Effector memory CD4-positive, alpha-beta T cell (primary cell): ENCODE results near the gene ADH5.
"Not testable (repeated sequence)": the region's sequence is repeated elsewhere in the genome, so short reads cannot be mapped to it uniquely, and the experiment has no call there.

ENCODE experiments used
- DNase-seq, 3 donors: peaks; one replicate each; pipeline ENCODE4 v3.0.0-alpha.2; 2020
- H3K27ac ChIP-seq: 2 replicates; pipeline ENCODE4 v1.7.0; 2013; ENCODE audit warnings: mild to moderate bottlenecking, low read length, moderate library complexity; ENCODE audit not compliant: insufficient read depth, poor library complexity, severe bottlenecking
- H3K27me3 ChIP-seq: replicated peaks from 2 replicates; pipeline ENCODE4 v1.7.0; 2013; ENCODE audit warnings: mild to moderate bottlenecking, low read length; ENCODE audit not compliant: insufficient read depth, control insufficient read depth, poor library complexity, severe bottlenecking
- H3K36me3 ChIP-seq: 2 replicates; pipeline ENCODE4 v1.7.0; 2013; ENCODE audit warnings: mild to moderate bottlenecking, low read length, moderate library complexity; ENCODE audit not compliant: control insufficient read depth, insufficient read depth
- H3K4me1 ChIP-seq: 2 replicates; pipeline ENCODE4 v1.7.0; 2013; ENCODE audit warnings: low read length, mild to moderate bottlenecking; ENCODE audit not compliant: control insufficient read depth, insufficient read depth, poor library complexity, severe bottlenecking
- H3K4me3 ChIP-seq: 2 replicates; pipeline ENCODE4 v1.7.0; 2013; ENCODE audit warnings: low read length, low read depth, mild to moderate bottlenecking; ENCODE audit not compliant: insufficient read depth, poor library complexity, severe bottlenecking
- H3K9me3 ChIP-seq: 2 replicates; pipeline ENCODE4 v1.7.0; 2013; ENCODE audit warnings: mild to moderate bottlenecking, low read length, moderate library complexity; ENCODE audit not compliant: control insufficient read depth

Gene ADH5

DNA sequence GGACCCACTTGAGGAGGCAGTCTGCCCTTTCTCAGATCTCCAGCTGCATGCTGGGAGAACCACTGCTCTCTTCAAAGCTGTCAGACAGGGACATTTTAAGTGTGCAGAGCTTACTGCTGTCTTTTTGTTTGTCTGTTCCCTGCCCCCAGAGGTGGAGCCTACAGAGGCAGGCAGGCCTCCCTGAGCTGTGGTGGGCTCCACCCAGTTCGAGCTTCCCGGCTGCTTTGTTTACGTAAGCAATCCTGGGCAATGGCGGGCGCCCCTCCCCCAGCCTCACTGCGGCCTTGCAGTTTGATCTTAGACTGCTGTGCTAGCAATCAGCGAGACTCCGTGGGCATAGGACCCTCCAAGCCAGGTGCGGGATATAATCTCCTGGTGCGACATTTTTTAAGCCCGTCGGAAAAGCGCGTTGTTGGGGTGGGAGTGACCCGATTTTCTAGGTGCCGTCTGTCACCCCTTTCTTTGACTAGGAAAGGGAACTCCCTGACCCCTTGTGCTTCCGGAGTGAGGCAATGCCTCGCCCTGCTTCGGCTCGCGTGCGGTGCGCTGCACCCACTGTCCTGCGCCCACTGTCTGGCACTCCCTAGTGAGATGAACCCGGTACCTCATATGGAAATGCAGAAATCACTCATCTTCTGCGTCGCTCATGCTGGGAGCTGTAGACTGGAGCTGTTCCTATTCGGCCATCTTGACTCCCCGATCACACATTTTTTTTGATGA, 28.7 kb upstream of the ADH5 start:
- not testable (repeated sequence) for H3K27me3 ChIP-seq, H3K36me3 ChIP-seq, H3K4me1 ChIP-seq, H3K4me3 ChIP-seq, H3K27ac ChIP-seq, DNase-seq, H3K9me3 ChIP-seq

DNA sequence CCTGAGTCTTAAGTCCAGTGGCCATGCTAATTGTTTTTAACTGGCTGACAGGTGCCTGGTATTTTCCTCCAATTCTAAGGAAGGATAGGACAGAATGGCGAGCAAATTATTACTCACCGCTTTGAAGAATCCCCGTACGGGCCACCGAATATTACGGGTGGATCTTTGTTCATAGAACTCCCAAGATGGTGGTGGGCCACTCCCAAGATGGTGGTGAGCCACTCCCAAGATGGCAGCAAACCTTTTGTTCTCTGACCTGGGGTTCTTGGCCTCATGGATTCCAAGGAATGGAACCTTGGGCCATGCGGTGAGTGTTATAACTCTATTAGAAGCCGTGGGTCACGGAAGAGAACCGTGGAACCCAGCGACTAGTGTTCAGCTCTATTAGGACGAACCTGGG, 20.7 kb upstream of the ADH5 start:
- DNase-seq, H3K4me3 ChIP-seq, H3K9me3 ChIP-seq, H3K27ac ChIP-seq, H3K36me3 ChIP-seq, H3K27me3 ChIP-seq, H3K4me1 ChIP-seq: not testable (repeated sequence)

- Histone ChIP-seq H3K27ac (no peak overlapping the region), H3K4me3 (no peak overlapping the region), H3K4me1 (no peaks in the 10 kb centered on the region), H3K9me3 (no peaks in the 10 kb centered on the region), H3K36me3 (no peaks in the 10 kb centered on the region), H3K27me3 (no peaks in the 10 kb centered on the region)
- no peak for DNase-seq
Measured at GRCh38 chr4:99104153-99104552, 15.6 kb upstream of the ADH5 start.

DNA sequence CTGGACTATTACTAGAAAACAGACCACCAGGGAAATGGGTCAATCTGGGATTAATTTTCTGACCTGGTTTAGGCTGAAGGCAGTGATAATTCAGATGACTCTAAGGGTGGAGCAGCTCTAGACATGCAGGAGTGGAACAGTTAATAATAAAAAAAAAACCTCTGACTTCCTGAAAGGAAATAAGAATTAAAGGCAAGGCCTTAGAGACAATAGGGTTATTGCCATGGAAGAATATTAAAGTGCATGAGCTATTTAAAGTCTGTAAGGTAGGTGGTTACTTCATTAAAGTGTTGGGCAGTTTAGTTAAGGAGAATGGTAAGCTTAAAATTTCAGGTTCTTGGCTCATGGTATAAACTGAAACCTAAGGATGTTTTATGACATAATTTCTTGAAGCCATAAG, 14.6 kb upstream of the ADH5 start:
- Histone ChIP-seq H3K36me3 (no peaks in the 10 kb centered on the region), H3K9me3 (no peaks in the 10 kb centered on the region), H3K27me3 (no peaks in the 10 kb centered on the region), H3K4me3 (no peak overlapping the region), H3K27ac (no peak overlapping the region), H3K4me1 (no peaks in the 10 kb centered on the region)
- no peak for DNase-seq

DNA sequence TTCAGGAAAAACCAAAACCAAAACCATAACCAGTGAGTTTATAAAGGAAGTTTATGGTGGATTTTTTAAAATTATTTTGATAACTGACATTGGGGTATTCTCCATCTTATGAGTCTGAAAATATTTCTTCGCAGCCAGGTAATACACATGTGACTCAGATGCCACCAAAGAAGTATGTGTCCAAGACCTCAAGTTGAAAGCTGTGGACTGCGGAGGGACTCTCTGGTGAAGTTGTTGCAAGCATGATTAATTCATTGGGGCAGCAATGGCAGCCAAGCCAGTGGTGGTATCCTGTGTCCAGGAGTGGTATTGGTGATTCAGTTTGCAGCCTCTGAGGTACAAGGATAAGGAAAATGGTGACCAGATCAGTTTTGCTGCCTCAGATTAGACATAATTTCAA, 14.0 kb upstream of the ADH5 start:
- H3K27me3 ChIP-seq = no peaks in the 10 kb centered on the region
- no peaks in the 10 kb centered on the region for H3K9me3 ChIP-seq
- H3K4me3 ChIP-seq = no peak overlapping the region
- H3K4me1 ChIP-seq = no peaks in the 10 kb centered on the region
- H3K27ac ChIP-seq = no peak overlapping the region
- no peak for DNase-seq
- no peaks in the 10 kb centered on the region for H3K36me3 ChIP-seq

GRCh38 chr4:99100876-99101275, 12.3 kb upstream of the ADH5 start:
- H3K4me3 ChIP-seq = no peak overlapping the region
- no peaks in the 10 kb centered on the region for H3K27me3 ChIP-seq
- H3K4me1 ChIP-seq = no peaks in the 10 kb centered on the region
- no peak for DNase-seq
- H3K27ac ChIP-seq = no peak overlapping the region
- H3K9me3 ChIP-seq = no peaks in the 10 kb centered on the region
- no peaks in the 10 kb centered on the region for H3K36me3 ChIP-seq

GRCh38 chr4:99099814-99100213, 11.2 kb upstream of the ADH5 start:
- H3K36me3 ChIP-seq, H3K27me3 ChIP-seq, H3K27ac ChIP-seq, H3K9me3 ChIP-seq, H3K4me1 ChIP-seq, H3K4me3 ChIP-seq, DNase-seq: not testable (repeated sequence)

DNA sequence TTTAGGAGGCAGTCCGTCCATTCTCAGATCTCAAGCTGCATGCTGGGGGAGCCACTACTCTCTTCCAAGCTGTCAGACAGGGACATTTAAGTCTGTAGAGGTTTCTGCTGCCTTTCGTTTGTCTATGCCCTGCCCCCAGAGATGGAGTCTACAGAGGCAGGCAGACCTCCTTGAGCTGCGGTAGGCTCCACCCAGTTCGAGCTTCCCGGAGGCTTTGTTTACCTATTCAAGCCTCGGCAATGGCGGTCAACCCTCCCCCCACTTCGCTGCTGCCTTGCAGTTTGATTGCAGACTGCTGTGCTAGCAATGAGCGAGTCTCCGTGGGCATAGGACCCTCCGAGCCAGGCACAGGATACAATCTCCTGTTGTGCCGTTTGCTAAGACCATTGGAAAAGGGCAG, 10.7 kb upstream of the ADH5 start:
- Histone ChIP-seq H3K4me3 (no peak overlapping the region), H3K9me3 (no peaks in the 10 kb centered on the region), H3K4me1 (no peaks in the 10 kb centered on the region), H3K27me3 (no peaks in the 10 kb centered on the region), H3K36me3 (no peaks in the 10 kb centered on the region), H3K27ac (no peak overlapping the region)
- no peak for DNase-seq

GRCh38 chr4:99091841-99092240, 3.3 kb upstream of the ADH5 start:
- H3K36me3 ChIP-seq, H3K9me3 ChIP-seq, DNase-seq, H3K27me3 ChIP-seq, H3K4me1 ChIP-seq, H3K4me3 ChIP-seq, H3K27ac ChIP-seq: not testable (repeated sequence)

GRCh38 chr4:99091216-99091575, 2.6 kb upstream of the ADH5 start:
- H3K27ac ChIP-seq = no peak overlapping the region
- DNase-seq = no peak
- H3K36me3 ChIP-seq = no peaks in the 10 kb centered on the region
- no peak overlapping the region for H3K4me3 ChIP-seq
- H3K4me1 ChIP-seq = peaks cover 3% of the 10 kb centered on the region
- H3K27me3 ChIP-seq = no peaks in the 10 kb centered on the region
- H3K9me3 ChIP-seq = no peaks in the 10 kb centered on the region
